Measurements from ENCODE around the gene RASGRF1.

The RASGRF1 gene

DNA sequence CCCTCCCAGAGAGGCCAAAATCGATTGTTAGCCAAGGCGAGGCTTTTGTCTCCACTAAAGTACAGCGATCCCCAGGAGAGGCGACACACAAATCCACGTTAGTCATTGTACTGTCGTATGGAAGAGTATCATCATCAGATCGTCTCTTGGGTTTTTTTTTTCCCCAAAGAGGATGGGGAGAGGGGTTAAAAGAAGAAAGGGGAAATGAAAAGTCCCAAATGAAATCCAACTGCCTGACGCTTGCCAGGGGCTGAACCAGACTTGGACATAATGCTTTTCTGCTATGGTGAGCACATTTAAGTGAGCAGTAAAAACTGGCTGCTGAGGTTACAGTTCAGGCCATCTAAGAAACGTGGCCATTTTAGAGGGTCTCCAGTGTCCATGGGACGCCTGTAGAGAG lies 107.8 kb downstream of the RASGRF1 start:
- in situ Hi-C loops (cut with HindIII; ENCODE audit: low pct_ligation_motif_present, low pct_unique_long_range_greater_than_20kb, low sequenced_read_pairs), result no loop called here

DNA sequence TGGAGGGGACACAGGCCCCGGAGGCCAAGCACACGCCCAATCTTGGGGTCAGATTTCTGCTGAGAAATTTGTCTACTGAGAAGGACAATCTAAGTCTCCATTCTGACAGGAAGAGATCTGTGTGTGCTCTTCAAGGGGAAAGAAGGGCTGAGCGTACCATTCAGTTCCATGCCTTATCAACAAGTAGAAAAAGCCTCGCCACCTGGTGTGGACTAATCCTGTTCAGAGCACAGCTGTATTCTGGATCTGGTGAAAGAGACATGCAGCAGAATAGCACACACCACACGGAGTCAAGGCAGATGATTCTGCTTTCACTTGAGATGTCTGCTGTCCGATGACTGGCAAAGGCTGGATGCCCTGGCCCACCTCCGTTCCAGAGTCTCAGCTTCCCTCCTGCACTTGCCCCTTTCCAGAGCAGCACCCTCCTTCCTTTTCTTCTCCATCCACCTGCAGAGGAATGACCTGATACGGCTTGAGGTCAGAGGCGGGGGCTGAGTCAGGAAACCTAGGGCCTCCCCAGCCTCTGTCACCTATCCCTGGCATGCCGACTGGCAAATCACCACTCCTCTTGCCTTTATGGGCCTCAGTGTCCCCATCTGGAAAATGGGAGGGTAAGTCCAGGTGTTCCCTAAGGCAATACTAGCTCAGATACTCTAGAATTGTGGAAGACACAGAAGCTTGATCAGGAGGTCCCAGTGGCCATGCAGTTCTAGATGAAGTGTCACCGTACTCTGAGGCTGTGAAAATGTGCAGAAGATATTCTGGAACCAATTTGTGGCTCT lies 108.9 kb downstream of the RASGRF1 start:
- in situ Hi-C loops (cut with HindIII; ENCODE audit: low pct_ligation_motif_present, low pct_unique_long_range_greater_than_20kb, low sequenced_read_pairs), result no loop called here

More for the DNA sequence above, 107.8 kb downstream of the RASGRF1 start:
- DNase-seq, result no peak

DNA sequence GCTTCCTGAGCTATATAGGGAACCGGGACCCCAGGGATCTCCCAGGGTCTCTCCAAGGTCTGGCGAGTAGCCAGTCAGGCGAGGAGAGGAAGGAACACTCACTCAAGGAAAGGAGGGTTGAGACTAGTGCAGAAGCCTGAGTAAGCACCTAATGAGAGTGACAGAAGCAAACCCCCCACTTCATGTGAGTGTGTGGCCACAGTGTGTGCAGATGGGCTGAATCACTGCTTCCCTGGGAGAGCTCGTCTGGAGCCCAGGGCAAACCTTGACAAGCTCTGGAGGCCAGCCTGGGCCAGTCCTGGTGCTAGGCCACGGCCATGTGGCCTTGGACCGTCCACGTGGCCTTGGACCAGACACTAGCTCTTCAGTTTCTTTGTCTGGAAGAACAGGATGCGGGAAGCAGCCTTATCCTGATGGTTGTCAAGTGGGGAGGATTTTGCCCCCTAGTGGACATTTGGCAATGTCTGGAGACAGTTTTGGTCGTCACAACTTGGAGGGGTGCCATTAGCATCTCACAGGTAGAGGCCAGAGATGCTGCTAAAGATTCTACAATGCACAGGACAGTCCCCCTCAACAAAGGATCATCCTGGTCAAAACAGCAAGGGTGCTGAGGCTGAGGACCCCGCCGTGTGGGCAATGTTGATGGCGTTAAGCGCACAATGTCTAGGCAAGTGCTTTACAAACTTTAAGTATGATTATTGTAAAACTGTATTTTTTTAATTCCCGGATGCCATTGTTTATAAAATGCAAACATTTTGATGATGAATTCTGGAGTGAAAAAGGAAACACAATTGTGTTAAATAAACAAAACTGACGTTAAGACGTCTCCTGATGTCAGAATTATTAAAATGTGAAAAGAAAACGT lies 110.9 kb downstream of the RASGRF1 start:
- peak; percentile 69 for DNase-seq
- in situ Hi-C loops (cut with HindIII; ENCODE audit: low pct_ligation_motif_present, low pct_unique_long_range_greater_than_20kb, low sequenced_read_pairs), result no loop called here

More for the DNA sequence above, 108.9 kb downstream of the RASGRF1 start:
- no peak for DNase-seq

DNA sequence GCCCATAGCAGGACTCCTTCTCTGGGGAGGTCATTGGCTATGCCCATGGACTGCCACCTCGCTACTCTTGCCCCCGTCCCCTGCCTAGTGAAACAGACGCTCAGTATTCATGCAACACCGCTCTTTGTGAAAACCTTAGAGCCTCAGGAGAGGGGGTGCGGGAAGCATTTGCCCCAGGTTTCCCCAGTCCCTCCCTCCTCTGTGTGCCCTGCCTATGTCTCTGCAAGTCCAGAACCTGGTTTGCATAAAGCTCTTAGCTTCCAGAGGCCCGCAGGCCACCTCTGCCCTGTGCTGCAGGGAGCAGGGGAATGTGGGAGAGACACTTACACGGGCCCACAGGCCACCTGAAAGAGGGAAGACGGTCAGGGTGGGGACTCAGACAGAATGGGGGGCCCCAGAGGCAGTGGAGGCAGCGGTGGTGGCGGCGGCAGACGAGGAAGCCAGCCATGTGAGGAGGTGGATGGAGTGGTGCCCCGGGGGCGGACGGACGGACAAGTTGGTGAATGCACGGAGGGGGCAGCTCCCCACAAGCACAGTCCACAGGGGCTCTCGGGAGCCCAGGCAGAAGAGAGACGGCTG lies 111.9 kb downstream of the RASGRF1 start:
- DNase-seq, result no peak
- in situ Hi-C loops (cut with HindIII; ENCODE audit: low pct_ligation_motif_present, low pct_unique_long_range_greater_than_20kb, low sequenced_read_pairs), result no loop called here

DNA sequence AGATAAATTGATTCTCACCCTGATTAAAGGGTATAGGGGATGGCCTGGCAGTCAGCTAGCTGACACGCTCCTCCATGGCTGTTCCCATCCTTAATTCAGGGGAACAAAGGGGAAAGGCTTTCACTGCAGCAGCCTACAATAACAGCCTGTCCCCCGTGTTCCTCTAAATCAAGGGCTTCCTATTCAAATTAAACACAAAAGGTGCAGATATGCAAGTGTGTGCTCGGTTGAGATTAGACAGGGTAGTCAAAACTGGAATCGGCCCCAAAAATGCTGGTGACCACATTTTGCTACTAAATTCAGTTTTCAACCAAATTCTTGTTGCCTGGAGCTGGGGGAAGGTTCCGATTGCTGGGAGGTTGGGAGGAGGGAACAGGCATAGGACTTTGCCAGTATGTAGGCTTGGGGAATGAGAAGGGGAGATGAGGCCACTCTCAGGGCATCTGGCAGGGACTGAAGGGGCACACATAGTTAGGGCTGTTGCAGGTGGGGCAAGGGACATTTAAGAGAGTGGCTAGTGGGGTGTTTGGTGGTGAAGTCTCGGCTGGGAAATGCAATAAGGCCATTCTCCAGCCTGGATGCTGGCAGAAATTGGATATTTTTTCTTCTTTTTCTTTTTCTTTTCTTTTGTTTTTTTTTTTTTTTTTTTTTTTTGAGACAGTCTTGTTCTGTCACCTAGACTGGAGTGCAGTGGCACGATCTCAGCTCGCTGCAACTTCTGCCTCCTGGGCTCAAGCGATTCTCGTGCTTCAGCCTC lies 112.8 kb downstream of the RASGRF1 start:
- no peak for DNase-seq
- in situ Hi-C loops (cut with HindIII; ENCODE audit: low pct_ligation_motif_present, low pct_unique_long_range_greater_than_20kb, low sequenced_read_pairs), result no loop called here

DNA sequence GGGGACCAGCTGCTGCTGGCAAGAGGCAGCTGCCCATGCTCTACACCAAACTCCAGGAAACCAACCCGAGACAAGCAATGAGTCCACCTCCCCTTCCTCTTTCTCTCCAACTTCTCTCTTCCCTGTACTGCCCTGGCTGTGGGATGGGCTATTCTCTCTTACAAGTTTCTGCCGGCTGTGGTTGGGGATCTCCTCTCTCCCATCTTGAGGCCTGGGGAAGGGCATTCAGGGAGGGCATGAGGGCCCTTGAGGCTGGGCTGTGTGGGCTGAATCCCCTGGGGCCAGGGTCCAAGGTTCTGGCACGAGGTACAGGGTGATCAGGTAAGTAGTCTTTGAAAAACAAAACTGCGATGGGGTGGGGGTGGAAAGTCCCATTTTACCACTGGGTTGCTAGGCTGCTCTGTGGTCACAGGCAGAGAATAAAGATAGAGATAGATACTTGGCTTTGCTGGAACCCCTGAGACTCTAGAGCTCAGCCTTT lies 113.4 kb downstream of the RASGRF1 start:
- in situ Hi-C loops (cut with HindIII; ENCODE audit: low pct_ligation_motif_present, low pct_unique_long_range_greater_than_20kb, low sequenced_read_pairs), result no loop called here
- no peak for DNase-seq

DNA sequence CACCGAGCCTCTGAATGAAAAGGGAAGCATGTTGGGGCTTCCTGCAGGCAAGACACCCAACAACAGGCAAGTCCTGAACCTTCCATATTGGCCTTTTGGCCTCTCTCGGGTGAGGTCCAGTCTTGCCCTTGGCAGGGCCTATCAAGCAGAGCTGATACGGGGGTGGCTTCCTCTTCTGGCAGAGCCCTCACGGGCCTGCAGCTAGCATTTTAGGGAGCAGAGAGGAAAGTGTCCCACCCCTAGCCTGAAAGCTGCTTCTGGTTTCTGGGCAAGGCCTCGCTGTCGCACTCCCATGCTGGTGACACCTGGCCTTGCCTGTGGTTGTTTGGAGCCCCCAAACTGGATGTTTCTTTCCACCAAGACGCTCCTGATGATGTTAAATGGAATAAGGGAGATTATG lies 113.9 kb downstream of the RASGRF1 start:
- in situ Hi-C loops (cut with HindIII; ENCODE audit: low pct_ligation_motif_present, low pct_unique_long_range_greater_than_20kb, low sequenced_read_pairs), result no loop called here
- no peak for DNase-seq

DNA sequence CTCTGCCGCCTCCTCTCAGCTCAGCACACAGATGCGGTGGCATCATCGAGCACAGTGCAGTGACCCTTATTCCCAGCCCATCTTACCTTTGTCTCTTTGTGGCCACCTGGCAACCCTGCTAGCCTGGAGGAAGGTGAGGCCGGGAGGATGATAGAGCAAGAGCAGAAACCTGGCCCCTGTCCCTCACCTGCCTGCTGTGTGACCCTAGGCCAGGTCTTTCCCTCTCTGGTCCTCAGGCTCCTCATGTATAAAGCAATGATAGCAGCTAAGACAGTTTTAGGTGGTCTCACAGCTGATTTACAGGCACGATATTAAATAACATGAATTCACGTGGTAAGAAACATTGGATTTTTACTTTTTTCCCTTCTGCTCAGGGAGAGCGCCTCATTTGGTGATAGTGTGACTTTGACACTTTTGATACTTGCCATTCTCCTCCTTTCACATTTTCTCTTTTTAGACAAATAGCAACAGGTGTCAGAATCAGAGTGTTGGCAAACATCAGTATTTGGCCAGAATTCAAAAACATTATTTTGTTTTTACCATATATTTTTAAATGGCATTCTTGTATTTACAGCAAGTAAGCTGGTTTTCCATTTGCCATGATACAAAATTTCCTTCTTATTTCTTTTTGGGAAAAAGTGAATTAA lies 116.2 kb downstream of the RASGRF1 start:
- no peak for DNase-seq
- in situ Hi-C loops (cut with HindIII; ENCODE audit: low pct_ligation_motif_present, low pct_unique_long_range_greater_than_20kb, low sequenced_read_pairs), result no loop called here

DNA sequence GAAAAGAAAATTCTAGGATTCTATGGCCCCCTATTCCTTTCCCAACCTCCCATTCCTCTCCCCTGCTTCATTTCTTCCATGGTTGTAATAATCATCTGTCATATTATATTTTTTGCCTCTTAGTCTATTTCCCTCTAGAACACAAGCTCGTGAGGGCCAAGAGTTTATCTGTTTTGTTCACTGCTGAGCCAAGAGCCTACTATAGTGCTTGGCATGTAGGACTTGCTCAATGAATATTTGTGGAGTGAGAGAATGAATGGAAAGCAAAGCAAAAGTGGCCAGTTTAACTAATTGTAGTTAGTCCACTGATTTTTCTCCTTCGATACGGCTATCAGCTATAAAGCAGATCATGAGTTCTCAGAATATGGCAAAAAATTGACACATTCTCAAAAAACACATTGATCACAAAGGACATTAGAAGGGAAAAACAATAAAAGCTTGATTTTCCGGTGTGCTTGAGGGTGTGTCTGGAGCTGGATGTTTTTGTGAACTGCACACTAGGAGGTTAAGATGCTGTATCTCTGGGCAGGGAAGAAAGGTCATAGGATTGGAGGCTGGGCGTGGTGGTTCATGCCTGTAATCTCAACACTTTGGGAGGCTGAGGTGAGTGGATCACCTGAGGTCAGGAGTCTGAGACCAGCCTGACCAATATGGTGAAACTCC lies 120.8 kb downstream of the RASGRF1 start:
- in situ Hi-C loops (cut with HindIII; ENCODE audit: low pct_ligation_motif_present, low pct_unique_long_range_greater_than_20kb, low sequenced_read_pairs), result no loop called here
- DNase-seq, result no peak

DNA sequence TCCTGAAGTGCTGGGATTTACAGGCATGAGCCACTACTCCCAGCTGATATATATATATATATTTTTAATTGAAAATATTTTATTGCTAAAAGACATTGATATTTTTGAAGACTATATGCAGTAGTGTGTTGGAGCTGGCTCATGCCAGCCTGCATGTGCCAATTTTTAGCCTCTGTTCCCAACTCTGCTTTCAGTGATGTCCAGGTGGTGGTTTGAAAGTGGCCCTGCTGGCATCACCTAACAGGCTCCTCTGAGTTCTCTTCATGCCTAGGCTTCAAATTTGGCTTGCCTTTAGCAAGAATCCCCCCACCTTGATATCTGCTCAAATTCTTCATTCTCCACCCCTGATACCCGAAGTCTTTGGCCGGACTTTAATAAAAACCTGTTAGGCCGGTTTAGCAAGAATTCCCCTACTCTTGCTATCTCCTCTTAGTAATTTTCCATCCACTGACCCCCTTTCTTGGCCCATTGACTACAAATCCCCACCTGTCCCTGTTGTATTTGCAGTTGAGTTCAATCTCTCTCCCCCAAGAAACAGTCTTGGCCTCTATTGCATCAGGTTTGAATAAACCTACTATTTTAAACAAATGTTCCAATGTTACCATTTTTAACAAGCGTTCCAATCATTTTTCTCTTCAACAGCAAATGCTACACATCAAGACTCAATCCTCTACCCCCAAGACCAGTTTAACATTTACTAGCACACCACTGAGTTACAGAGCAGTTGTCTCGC lies 121.9 kb downstream of the RASGRF1 start:
- in situ Hi-C loops (cut with HindIII; ENCODE audit: low pct_ligation_motif_present, low pct_unique_long_range_greater_than_20kb, low sequenced_read_pairs), result no loop called here
- no peak for DNase-seq

DNA sequence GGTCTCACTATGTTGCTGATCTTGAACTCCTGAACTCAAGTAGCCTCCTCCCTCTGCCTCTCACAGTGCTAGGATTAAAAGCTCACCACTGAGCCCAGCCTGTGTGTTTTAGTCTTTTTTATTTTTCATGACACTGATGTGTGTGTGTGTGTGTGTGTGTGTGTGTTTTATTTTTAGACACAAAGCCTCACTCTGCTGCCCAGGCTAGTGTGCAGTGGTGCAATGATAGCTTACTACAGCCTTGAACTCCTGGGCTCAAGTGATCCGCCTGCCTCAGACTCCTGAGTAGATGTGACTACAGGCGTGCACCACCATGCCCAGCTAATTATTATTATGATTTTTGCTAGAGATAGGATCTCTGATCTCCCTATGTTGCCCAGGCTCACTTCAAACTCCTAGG lies 122.5 kb downstream of the RASGRF1 start:
- no peak for DNase-seq

DNA sequence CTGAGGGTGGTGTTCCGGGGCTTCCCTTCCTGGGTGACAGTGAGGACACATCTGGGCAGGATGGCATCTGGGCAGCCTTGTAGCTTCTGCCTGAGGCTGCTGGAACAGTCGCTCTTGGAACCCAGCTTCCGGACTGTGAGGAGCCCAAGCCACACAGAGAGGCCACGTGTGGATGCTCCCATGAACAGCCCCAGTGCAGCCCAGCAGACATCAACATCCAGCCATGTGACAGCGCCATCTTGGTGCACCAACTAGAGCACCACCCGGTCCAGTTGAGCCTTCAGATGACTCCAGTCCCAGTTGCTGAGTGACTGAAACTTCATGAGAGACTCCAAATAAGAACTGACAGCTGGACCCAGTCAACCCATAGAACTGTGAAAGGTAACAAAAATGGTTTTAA lies 130.3 kb downstream of the RASGRF1 start:
- DNase-seq, result no peak
- in situ Hi-C loops (cut with HindIII; ENCODE audit: low pct_ligation_motif_present, low pct_unique_long_range_greater_than_20kb, low sequenced_read_pairs), result no loop called here

More for the DNA sequence above, 122.5 kb downstream of the RASGRF1 start:
- in situ Hi-C loops (cut with HindIII; ENCODE audit: low pct_ligation_motif_present, low pct_unique_long_range_greater_than_20kb, low sequenced_read_pairs), result no loop called here

DNA sequence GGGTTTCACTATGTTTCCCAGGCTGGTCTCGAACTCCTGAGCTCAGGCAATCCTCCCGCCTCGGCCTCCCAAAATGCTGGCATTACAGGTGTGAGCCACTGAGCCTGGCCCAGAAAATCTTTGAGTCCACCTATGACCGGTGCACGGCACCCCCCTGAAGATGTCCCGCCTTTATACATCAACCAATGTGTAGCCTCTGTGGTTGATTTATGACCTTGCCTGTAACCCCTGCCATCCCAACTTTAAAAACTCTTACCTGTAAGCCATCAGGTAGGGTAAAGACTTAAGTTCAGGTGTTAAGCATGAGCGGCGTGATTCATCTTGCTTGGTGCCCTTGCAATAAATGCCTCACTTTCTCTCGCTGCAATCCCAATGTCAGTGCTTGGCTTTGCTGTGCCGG lies 131.2 kb downstream of the RASGRF1 start:
- no peak for DNase-seq
- in situ Hi-C loops (cut with HindIII; ENCODE audit: low pct_ligation_motif_present, low pct_unique_long_range_greater_than_20kb, low sequenced_read_pairs), result no loop called here

DNA sequence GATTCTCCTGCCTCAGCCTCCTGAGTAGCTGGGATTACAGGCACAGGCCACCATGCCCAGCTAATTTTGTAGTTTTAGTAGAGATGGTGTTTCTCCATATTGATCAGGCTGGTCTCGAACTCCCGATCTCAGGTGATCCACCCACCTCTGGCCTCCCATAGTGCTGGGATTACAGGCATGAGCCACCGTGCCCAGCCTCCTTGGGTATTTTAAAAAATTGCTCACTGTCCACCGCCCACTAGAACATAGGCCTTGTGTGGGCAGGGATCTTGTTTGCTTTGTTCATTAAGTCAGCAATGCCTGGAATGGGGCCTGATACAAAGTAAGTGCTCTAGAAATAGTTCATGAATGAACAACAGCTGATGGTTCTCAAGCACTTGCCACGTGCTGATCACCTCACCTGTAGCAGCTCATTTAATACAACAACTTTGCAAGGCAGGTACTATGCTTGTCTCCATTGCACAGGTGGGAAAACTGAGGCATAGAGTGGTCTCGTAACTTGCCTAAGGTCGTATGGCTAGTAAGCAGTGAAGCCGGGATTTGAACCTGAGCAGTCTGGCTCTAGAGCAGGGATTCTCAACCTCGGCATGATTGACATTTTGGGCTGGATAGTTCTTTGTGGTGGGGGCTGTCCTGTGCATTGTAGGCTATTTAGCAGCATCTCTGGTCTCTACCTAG lies 133.0 kb downstream of the RASGRF1 start:
- no peak for DNase-seq
- in situ Hi-C loops (cut with HindIII; ENCODE audit: low pct_ligation_motif_present, low pct_unique_long_range_greater_than_20kb, low sequenced_read_pairs), result no loop called here

DNA sequence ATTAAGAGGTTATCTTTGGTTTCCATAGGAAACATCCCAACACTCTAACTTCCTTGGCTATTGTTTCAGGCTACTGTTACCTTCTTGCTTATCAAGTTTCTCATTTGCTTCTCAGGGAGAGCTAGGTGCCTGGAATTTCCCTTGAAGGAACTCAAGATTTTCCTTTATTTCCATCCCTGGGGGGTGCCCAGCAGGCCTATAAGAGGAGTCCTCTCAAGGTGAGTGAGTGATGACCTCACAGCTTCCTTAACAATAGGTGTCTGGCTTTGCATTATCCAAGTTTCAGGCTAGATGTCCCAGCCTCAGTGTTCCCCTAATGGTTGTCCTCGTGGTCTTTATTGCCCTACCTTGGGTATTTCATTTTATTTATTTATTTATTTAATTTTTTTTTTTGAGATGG lies 133.6 kb downstream of the RASGRF1 start:
- in situ Hi-C loops (cut with HindIII; ENCODE audit: low pct_ligation_motif_present, low pct_unique_long_range_greater_than_20kb, low sequenced_read_pairs), result no loop called here

DNA sequence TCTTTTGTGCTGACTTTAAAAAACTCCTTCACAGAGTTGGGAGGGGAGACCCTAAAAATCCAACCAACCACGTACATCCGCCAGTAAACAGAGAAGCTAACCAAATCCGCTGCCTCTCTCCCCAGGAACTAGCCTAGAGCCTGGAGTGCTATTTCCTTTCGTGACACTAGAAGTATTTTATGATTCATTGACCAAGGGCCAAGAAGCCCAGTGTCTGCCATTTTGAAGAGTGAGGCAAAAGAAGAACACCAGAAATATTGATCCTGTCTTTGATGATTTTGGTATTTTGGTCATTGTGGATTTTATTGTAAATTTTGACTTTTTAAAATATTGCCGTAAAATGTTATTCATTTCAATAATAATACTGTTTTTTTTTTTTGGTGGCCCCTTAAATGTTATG lies 135.2 kb downstream of the RASGRF1 start:
- in situ Hi-C loops (cut with HindIII; ENCODE audit: low pct_ligation_motif_present, low pct_unique_long_range_greater_than_20kb, low sequenced_read_pairs), result no loop called here

More for the DNA sequence above, 133.6 kb downstream of the RASGRF1 start:
- no peak for DNase-seq

DNA sequence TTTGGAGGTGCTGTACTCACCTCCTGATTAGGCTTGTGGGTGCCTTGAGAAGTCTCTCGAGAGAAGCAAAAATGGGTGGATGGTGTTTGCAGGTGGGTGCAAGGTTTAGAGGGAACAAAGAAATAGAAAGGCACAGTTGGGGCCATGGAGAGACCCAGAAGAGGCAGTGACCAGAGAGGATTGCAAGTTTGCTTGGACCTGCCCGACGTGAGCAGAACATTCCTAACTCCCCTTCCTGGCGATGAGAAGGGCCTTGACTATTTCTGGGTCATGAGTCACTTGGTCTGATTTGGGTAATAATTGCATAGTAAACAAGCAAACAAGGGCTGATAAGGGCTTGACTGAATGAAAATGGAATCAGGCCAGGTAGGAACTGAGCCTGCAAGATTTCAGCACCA lies 138.7 kb downstream of the RASGRF1 start:
- no peak for DNase-seq
- in situ Hi-C loops (cut with HindIII; ENCODE audit: low pct_ligation_motif_present, low pct_unique_long_range_greater_than_20kb, low sequenced_read_pairs), result no loop called here

More for the DNA sequence above, 135.2 kb downstream of the RASGRF1 start:
- no peak for DNase-seq
